ENCODE results near the gene NUBPL.

DNA sequence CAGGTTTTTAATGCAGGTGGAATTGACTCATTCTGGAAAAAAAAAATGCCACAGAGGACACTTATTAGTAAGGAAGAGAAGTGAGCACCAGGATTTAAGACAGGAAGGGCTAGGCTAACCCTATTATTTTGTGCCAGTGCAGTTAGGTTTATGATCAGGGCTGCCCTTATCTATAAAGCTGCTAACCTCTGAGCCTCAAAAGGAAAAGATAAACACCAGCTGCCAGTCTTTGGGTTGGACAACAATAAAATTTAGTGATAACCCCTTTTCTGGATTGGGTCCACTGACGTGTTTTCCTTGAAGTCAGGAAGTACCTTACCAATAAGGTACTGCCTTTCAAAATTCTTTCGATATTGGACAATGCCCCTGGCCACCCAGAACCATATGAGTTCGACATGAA lies 128.9 kb downstream of the NUBPL start:
- TF ChIP-seq POLR2A (IDR thresholded peaks at IDR 0.05): no peak
- TF ChIP-seq CTCF (IDR thresholded peaks at IDR 0.05): no peak

All from Peyer's patch (tissue), 4 donors.